Measurements from ENCODE around the gene EHBP1.

- TF ChIP-seq CTCF (conservative IDR thresholded peaks at IDR 0.05 in 1 of 2, IDR thresholded peaks at IDR 0.05 in 1 of 2; ENCODE audit: low read depth in 1 of 2, low read length in 2 of 2): no peak
- no peak for TF ChIP-seq EZH2 (IDR thresholded peaks at IDR 0.05; ENCODE audit: low read length, missing control alignments)
Measured at GRCh38 chr2:63073994-63074393, 368.5 kb downstream of the EHBP1 start.

Measured in fibroblast of lung (primary cell).